HEK293T (cell line): ENCODE data around the gene MAGIX.
A peak's percentile ranks its signal among the peaks of the same experiment; 100 is the strongest.

ENCODE experiments used
- CTCF ChIA-PET: fragments of 350-600 bp; formaldehyde crosslinking; extraction: SDS; loops from one replicate; lab custom pipeline; 2021; ENCODE audit warnings: antibody characterized with exemption, inconsistent platforms; lab: Yijun Ruan, JAX
- POLR2A ChIA-PET: fragments of 350-600 bp; formaldehyde crosslinking; extraction: SDS; loops from one replicate; lab custom pipeline; 2020; ENCODE audit warnings: antibody characterized with exemption, inconsistent platforms; lab: Yijun Ruan, JAX
- DNase-seq: peaks from one replicate; pipeline ENCODE4 v3.0.0; 2012; ENCODE audit warnings: mixed read lengths; ENCODE audit errors: extremely low spot score
- ARNT ChIP-seq: fragments of 450-650 bp; IDR thresholded peaks from 2 replicates; pipeline ENCODE4 v1.6.1; 2017; ENCODE audit warnings: mild to moderate bottlenecking
- BHLHE40 ChIP-seq: fragments of 450-650 bp; IDR thresholded peaks from 2 replicates; pipeline ENCODE4 v1.6.1; 2016; ENCODE audit warnings: mild to moderate bottlenecking, moderate library complexity, borderline replicate concordance
- CTBP1 ChIP-seq: fragments of 450-650 bp; IDR thresholded peaks from 2 replicates; pipeline ENCODE4 v1.6.1; 2016; ENCODE audit warnings: borderline replicate concordance
- ELF4 ChIP-seq: fragments of 450-650 bp; IDR thresholded peaks from 2 replicates; pipeline ENCODE4 v1.6.1; 2017; ENCODE audit warnings: antibody characterized with exemption
- FOXA1 ChIP-seq: fragments of 450-650 bp; IDR thresholded peaks from 2 replicates; pipeline ENCODE4 v1.6.1; 2016; ENCODE audit warnings: mild to moderate bottlenecking
- FOXK2 ChIP-seq: fragments of 450-650 bp; IDR thresholded peaks from 2 replicates; pipeline ENCODE4 v1.6.1; 2016; ENCODE audit warnings: mild to moderate bottlenecking
- FOXM1 ChIP-seq: fragments of 450-650 bp; IDR thresholded peaks from 2 replicates; pipeline ENCODE4 v1.6.1; 2017; ENCODE audit warnings: mild to moderate bottlenecking, borderline replicate concordance
- HDGF ChIP-seq: fragments of 450-650 bp; IDR thresholded peaks from 2 replicates; pipeline ENCODE4 v1.6.1; 2017; ENCODE audit warnings: antibody characterized with exemption, borderline replicate concordance
- L3MBTL2 ChIP-seq: fragments of 450-650 bp; conservative IDR thresholded peaks from 2 replicates; pipeline ENCODE4 v1.6.1; 2016; ENCODE audit warnings: mild to moderate bottlenecking
- LEF1 ChIP-seq: fragments of 450-650 bp; IDR thresholded peaks from 2 replicates; pipeline ENCODE4 v1.6.1; 2017; ENCODE audit warnings: mild to moderate bottlenecking, borderline replicate concordance
- NFRKB ChIP-seq: fragments of 450-650 bp; IDR thresholded peaks from 2 replicates; pipeline ENCODE4 v1.6.1; 2016; ENCODE audit warnings: mild to moderate bottlenecking, moderate library complexity
- PKNOX1 ChIP-seq: fragments of 450-650 bp; IDR thresholded peaks from 2 replicates; pipeline ENCODE4 v1.6.1; 2016
- SP1 ChIP-seq: fragments of 450-650 bp; IDR thresholded peaks from 2 replicates; pipeline ENCODE4 v1.6.1; 2017
- SUZ12 ChIP-seq: fragments of 450-650 bp; IDR thresholded peaks from 2 replicates; pipeline ENCODE4 v1.6.1; 2016; ENCODE audit warnings: mild to moderate bottlenecking
- TARDBP ChIP-seq: fragments of 450-650 bp; IDR thresholded peaks from 2 replicates; pipeline ENCODE4 v1.6.1; 2016
- ZNF384 ChIP-seq: fragments of 450-650 bp; IDR thresholded peaks from 2 replicates; pipeline ENCODE4 v1.6.1; 2016

The MAGIX gene

GRCh38 chrX:49188468-49189076 is 26.0 kb downstream of the MAGIX start:
- TF ChIP-seq BHLHE40, result no peak
- TF ChIP-seq SP1, result no peak
- no peak for TF ChIP-seq TARDBP
- no peak for TF ChIP-seq FOXM1
- TF ChIP-seq LEF1, result no peak
- no peak for TF ChIP-seq HDGF
- TF ChIP-seq CTBP1, result no peak
- TF ChIP-seq FOXK2, result no peak
- no peak for TF ChIP-seq ELF4
- TF ChIP-seq NFRKB, result no peak
- TF ChIP-seq L3MBTL2, result no peak
- TF ChIP-seq ARNT, result no peak
- no peak for DNase-seq
- CTCF ChIA-PET, result no interaction called here
- POLR2A ChIA-PET, result interaction anchor here (1.0 kb wide), 1 partner anchor 81 kb away, joined by 3 read pairs; no protein-coding TSS in a partner anchor

GRCh38 chrX:49189606-49190005 is 27.0 kb downstream of the MAGIX start:
- ChIA-PET POLR2A (interaction anchor here (1.0 kb wide), 1 partner anchor 34 kb away, joined by 3 read pairs; no protein-coding TSS in a partner anchor), CTCF (no interaction called here)
- TF ChIP-seq SUZ12, result no peak
- no peak for TF ChIP-seq ZNF384
- no peak for TF ChIP-seq BHLHE40
- no peak for TF ChIP-seq PKNOX1
- no peak for TF ChIP-seq NFRKB
- TF ChIP-seq CTBP1, result no peak
- no peak for TF ChIP-seq FOXM1
- TF ChIP-seq ARNT, result no peak
- no peak for TF ChIP-seq SP1
- no peak for TF ChIP-seq L3MBTL2
- no peak for TF ChIP-seq HDGF
- TF ChIP-seq LEF1, result no peak
- no peak for DNase-seq

GRCh38 chrX:49190821-49191573 is 28.4 kb downstream of the MAGIX start:
- POLR2A ChIA-PET, result interaction anchor here (0.6 to 3.1 kb wide), 14 partner anchors 9 to 454 kb away, joined by 3 to 31 read pairs (median 4); partner anchors contain the start of genes CCDC22, PLP2, PPP1R3F and SYP
- CTCF ChIA-PET, result interaction anchor here (0.6 to 1.0 kb wide), 4 partner anchors 27 to 48 kb away, joined by 3 to 4 read pairs (median 4); no protein-coding TSS in a partner anchor
- DNase-seq, result peak; percentile 83
- TF ChIP-seq SUZ12 (no peak), FOXM1 (0 out of 2 replicates have a peak, but pooled peaks have one; percentile 27), ELF4 (peak; percentile 27), PKNOX1 (peak; percentile 100), ZNF384 (no peak)

GRCh38 chrX:49191574-49192011 is 29.0 kb downstream of the MAGIX start:
- POLR2A ChIA-PET, result interaction anchor here (0.9 to 3.1 kb wide), 5 partner anchors 9 to 77 kb away, joined by 5 to 31 read pairs (median 6); partner anchors contain the start of genes CCDC22, PLP2, PPP1R3F and SYP
- CTCF ChIA-PET, result interaction anchor here (0.6 to 1.0 kb wide), 4 partner anchors 28 to 85 kb away, joined by 3 to 4 read pairs (median 3); no protein-coding TSS in a partner anchor
- DNase-seq, result no peak
- TF ChIP-seq FOXM1 (no peak), NFRKB (no peak), L3MBTL2 (no peak), LEF1 (no peak), SP1 (no peak), ZNF384 (no peak), FOXA1 (no peak), FOXK2 (no peak), SUZ12 (no peak), TARDBP (no peak), PKNOX1 (no peak), ARNT (no peak), BHLHE40 (no peak), HDGF (no peak), ELF4 (no peak), CTBP1 (no peak)

GRCh38 chrX:49192722-49193328 is 30.3 kb downstream of the MAGIX start:
- CTCF ChIA-PET, result interaction anchor here (0.6 to 1.8 kb wide), 15 partner anchors 9 to 525 kb away, joined by 3 to 7 read pairs (median 3); partner anchors contain the start of gene PLP2
- POLR2A ChIA-PET, result interaction anchor here (0.6 to 3.1 kb wide), 10 partner anchors 27 to 647 kb away, joined by 3 to 31 read pairs (median 3); partner anchors contain the start of genes CACNA1F, CCDC22 and PPP1R3F
- peak; percentile 46 for DNase-seq
- TF ChIP-seq LEF1 (no peak), FOXA1 (no peak)
